ENCODE data around the gene REXO5. TPM values are rescaled to one million over a fixed set of nuclear protein-coding genes. Genes with fewer than 3 reads are reported as not detected.

Gene REXO5
- total RNA-seq, 1 donor from 2014 or later = 10.2 TPM

- intact Hi-C loops (cut with micrococcal nuclease) = no loop called here
Measured at GRCh38 chr16:20870122-20870820, 63.9 kb downstream of the REXO5 start.

- intact Hi-C loops (cut with micrococcal nuclease) = no loop called here
Measured at GRCh38 chr16:20871258-20871657, 64.9 kb downstream of the REXO5 start.

DNA sequence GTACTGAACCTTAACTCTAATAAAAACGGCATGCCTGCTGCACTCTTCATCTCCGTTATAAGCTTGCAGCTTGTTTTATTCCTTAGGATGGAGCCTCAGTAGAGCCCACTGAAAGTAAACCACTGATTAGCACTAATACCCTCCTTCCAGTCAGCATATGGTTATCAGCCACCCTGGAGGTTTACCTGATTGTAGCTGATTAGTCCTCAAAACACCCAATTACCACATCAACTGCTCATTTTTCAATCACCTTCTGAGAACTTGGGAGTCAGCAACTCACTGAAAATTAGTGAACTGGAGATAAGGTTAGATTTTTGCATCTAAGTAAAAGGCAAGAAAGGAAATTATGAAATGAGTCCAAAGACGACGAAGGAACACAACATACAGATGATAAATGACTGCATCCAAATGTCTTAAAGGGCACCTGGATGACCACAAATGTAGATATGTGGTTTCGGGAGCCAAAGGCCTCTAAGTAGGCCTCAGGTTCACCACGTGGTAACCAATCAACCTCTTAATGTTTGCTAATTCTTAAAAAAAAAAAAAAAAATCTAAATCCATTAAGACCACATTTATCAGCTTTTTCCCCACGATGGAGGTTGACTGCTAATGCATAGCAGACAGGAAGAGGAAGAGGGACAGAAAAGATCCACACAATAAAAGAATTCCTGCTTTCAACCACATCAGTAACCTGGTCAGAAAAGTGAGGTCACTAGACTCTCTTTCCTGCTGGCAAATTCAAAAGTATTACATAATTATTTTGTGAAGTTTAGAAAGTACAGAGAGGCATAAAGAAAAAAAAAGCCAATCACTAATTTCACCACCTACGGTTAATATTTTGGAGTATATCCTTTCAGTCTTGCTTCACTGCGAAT lies 65.9 kb downstream of the REXO5 start:
- intact Hi-C loops (cut with micrococcal nuclease) = no loop called here

DNA sequence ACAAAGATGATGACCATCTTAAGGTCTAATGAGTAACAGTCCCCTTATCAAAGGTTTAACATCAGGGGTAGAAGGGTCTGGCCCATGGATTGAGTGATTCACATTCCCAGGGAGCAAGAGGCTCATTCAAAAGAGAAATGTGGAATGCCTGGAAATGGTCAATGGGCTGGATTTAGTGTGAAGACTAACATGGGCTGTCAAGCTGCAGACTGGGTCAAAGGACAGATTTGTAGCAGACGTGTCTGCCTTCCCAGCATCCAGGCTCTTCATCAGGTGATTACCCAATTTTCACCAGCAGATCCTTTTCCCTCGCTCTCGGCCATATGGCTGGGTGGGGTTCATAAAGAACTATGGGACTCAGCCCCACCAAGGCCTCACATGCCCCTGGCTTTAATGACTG lies 67.0 kb downstream of the REXO5 start:
- intact Hi-C loops (cut with micrococcal nuclease) = no loop called here

DNA sequence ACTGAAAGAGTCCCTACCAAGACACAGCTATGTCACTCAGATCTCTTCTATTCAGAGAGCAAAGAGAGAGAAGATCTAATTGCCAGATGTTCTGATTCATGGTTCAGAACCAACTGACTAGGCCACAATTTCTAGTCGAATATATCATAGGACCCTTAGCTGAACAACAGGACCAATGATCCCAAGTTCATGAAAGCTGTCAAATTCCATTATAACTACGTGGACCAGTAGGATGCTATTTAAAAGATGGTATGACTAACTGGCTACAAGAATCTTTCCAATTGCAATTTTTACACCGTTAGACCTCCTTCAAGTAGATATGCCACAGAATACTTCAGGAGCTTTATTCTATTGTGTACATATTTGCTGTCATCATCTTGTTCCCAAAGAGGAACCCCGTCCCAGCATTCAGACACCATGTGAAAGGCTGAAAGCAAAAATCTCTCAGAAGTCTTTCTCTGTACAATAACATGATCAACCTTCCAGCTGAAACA lies 67.8 kb downstream of the REXO5 start:
- intact Hi-C loops (cut with micrococcal nuclease) = loop anchor here (1.0 to 2.0 kb wide), 6 partner anchors 24 to 133 kb away; partner anchors contain the start of genes DCUN1D3, ERI2, LYRM1 and REXO5

GRCh38 chr16:20875355-20875650 lies 69.0 kb downstream of the REXO5 start:
- intact Hi-C loops (cut with micrococcal nuclease) = loop anchor here (2.0 kb wide), 1 partner anchor 77 kb away; no protein-coding TSS in a partner anchor

GRCh38 chr16:20878682-20879147 lies 72.4 kb downstream of the REXO5 start:
- intact Hi-C loops (cut with micrococcal nuclease) = no loop called here

DNA sequence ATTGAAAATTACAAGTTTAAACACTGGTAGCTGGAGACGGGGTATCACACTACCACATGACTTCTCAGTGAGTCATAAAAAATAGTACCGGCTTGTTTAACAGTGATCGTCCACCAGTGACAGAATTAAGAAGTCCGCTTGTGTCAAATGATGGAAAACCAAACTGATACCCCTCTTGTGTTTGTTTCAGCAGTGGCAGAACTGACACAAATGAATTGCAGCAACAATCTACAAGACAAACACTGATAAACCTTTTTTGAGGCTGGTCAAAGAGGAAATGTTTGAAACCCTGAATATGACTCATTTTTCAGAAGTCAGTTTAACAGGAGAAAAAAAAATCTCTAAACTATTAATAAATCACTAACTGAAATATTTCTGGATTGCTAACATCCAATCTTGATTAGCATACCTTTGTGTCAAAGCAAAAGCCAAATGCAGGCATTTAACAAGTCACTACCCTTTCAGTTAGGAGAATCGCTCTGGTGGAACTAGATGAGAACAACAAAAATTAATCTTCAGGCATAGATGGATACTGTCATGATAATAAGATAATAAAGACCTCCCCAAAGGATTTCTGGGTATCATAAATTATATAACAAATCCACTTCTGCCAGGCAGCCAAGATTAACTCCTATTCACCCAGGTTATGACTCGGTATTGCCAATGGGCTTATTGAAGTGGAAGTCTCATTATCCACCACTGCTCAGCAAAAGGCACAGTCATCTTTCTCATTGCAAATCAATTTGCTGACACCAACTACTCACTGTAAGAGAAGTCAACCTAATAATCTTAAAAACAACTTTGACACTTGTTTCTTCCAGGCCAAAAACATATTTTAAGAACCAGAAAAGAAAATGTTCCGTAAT lies 73.1 kb downstream of the REXO5 start:
- intact Hi-C loops (cut with micrococcal nuclease) = no loop called here

DNA sequence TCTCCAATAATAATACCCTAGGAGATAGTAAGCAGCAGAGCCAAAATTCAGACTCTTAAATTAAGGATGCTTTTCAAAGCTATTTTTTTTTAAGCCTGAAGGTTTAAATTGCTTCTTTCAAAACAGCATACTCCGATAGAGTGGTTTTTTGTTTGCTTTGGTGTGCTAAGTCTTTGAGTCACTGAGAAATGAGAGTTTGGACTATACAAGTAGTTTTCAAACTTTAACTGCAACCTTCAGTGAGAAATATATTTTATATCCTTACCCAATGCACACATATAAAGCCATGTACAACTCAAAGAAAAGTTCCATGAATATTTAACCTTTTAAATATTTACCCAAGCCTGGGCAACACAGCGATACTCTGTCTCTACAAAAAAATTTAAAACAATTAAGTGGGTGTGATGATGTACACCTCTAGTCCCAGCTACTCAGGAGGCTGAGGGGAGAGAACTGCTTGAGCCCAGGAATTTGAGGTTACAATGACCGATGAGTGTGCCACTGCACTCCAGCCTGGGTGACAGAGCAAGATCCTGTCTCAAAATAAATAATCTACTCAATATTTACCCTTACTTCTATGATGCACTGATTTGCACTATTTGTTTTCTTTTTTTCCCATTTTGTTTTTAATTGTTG lies 74.7 kb downstream of the REXO5 start:
- intact Hi-C loops (cut with micrococcal nuclease) = no loop called here

DNA sequence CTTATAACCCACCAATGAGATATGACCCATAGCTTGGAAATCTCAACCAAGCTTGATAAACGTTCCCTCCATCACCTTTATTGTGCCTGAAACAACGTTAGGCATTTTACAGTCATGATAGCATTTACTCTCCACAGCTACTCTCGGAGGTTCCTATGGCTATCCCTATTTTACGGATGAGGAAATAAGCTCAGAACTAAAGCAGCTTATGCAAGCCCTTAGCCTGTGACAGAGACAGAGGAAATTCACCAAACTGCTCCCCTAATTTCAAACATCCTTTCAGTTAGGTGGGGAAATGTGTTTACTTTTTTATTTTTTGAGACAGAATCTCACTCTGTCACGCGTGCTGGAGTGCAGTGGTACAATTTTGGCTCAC lies 75.2 kb downstream of the REXO5 start:
- intact Hi-C loops (cut with micrococcal nuclease) = no loop called here

DNA sequence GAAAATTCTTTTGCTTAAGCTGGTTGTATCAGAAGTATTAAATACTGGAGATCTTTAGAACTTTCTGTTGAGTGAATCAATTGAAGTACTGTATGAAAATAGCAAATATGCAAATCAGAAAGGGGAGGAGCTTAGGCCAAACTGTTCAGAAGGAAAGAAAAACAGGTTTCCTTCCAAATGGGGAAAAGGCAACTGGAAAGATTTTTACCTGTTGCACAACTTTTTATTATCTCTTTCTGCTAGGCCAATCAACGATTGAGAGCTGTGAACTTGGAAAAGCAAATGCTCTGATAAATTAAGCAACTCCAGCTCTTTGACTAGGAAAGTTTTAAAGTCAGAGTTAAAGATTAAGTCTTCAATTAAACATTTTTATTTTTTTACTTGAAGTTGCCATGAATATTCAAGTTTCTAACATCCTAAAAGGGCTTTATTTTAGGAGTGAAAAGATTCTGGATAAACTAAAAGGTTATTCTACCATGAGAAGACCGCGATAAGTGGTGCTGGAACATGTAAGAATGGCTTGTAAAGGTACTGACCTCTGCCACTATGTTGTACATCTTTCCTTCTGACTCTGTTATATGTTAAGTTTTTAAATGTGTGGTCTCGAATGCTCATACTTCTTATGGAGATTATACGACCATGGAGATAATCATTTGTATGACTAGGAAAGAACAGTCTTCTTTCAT lies 77.4 kb downstream of the REXO5 start:
- intact Hi-C loops (cut with micrococcal nuclease) = no loop called here

DNA sequence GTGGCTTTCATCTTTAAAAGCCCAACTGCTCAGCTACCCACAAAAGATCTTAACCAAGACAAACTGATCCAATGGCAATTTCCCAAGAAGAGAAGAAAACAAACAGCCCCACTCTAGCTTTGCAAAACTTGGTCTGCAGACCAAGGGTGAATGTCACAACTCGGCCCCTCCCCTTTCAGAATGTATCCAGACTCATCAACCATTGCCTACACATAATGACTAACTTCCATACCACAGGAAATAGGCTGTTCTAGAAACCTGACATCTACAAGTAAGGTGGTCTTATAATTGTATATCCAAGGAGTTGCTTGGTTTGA lies 77.9 kb downstream of the REXO5 start:
- intact Hi-C loops (cut with micrococcal nuclease) = no loop called here

DNA sequence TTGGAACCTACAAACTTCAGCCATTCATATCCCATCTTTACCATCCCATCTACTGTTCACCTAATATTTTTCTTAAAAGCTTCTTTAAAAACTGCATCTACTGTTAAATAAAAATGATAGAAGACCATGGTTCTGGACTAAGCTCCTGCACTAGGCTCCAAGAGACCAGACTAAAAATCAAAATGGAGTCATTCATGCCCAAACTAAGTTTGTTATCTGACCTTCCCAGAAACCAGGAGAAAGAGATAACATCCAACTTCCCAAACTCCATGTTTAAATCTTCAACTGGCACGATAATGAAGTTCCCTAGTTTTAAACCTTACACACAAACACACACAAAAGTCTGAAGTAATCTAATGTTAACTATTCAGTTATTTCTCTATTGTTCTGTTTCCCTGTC lies 80.0 kb downstream of the REXO5 start:
- intact Hi-C loops (cut with micrococcal nuclease) = no loop called here

DNA sequence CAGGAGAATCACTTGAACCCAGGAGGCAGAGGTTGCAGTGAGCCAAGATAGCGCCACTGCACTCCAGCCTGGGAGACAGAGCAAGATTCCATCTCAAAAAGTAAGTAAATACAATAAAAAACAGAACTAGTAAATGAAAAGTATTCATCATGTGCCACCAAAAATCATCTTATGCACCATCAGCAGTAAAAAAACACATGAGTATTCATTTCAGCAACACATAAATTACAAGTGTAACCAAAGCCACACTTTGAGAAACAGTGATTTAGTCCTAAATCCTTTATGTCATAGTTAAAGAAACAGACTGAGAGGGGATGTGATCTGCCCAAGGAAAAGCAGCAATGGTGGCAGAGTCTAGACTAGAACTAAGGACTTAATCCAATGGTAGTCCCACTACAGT lies 80.9 kb downstream of the REXO5 start:
- intact Hi-C loops (cut with micrococcal nuclease) = no loop called here

DNA sequence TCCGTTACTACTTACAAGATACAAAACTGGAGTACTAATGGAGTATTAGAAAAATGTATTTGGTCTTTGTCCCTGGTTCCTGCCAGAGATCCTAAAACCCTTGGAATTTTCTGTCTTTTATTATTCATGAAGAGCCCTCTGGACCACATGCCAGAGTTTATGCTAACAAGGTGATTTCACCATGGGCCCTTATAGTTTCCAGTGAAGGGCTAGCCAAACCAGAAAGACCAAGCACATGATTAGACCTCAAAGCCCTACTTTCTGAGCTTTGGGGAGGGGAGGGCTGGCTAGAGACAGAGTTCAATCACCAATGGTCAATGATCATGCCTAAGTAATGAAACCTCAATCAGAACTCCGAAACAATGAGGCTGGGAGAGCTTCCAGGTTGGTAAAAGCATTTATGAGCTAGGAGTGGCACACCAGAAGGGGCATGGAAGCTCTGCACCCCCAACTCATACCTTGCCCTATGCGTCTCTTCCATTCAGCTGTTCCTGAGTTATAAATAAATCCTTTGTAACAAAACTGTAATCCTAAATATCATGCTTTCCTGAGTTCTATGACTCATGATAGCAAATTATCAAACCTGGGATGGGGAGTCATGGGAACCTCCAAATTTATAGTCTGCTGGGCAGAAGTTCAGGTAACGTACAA lies 83.4 kb downstream of the REXO5 start:
- intact Hi-C loops (cut with micrococcal nuclease) = no loop called here

- intact Hi-C loops (cut with micrococcal nuclease) = no loop called here
Measured at GRCh38 chr16:20894388-20894787, 88.1 kb downstream of the REXO5 start.

- intact Hi-C loops (cut with micrococcal nuclease) = no loop called here
Measured at GRCh38 chr16:20897253-20897897, 91.0 kb downstream of the REXO5 start.

DNA sequence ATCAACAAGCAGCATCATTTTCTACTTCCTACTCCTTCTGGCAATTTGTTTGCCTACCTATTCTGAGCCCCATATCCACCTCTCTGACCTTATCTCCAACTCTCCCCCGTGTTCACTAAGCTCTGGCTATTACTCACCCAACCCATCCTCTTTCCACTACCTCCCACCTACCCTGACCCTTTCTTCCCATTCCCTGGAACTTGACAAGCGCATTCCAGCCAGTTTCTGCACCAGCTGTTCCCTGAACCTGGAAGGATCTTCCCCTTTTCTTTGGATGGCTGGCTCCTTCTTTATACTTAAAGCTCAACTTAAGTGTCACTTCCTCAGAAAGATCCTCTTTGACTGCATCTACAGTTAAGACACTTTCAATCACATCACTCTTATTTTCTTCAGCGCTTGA lies 91.6 kb downstream of the REXO5 start:
- intact Hi-C loops (cut with micrococcal nuclease) = no loop called here

DNA sequence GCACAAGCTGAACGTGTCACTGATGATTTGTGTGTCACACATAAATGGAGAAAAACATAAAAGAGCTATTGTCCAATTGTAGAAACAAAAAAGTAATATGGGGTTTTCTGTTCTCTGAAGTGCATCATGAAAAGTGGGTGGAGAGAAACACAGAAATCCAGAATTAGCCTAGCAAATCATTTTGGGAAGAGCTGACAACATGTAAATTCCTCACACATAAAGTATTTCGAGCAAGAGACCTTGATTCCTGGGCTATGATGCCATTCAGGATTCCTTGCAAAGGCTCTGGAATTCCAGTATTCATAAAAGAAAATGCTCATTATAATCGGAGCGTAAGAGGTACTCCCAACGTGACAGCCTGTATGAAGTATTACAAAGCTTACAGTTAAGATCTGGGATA lies 92.7 kb downstream of the REXO5 start:
- intact Hi-C loops (cut with micrococcal nuclease) = no loop called here

Measured in T-helper 1 cell treated with Interleukin-12 subunit alpha and Interleukin-12 subunit beta and Interleukin-4 antibody, amounts not matched to agents 30 ng/mL and 1 ng/mL, for 36 hours (primary cell).